Panc1 (cell line): Measurements from ENCODE around the gene ACER3. TPM values are rescaled to one million over a fixed set of nuclear protein-coding genes. Genes with fewer than 3 reads are reported as not detected.
A peak's percentile ranks its signal among the peaks of the same experiment; 100 is the strongest.

Experiments used
- ATAC-seq: fragments of 200-7000 bp; cut with Tn5 transposase; 2 replicates; pipeline ENCODE4 v1.9.1; 2020; ENCODE audit warnings: mild to moderate bottlenecking, moderate library complexity
- BruUV-seq: library from RNA; stranded (reverse); fragments of 400-500 nt; replicated peaks from 2 replicates; lab custom pipeline; 2021; lab: Mats Ljungman, UMichigan
- CTCF ChIA-PET: fragments of 300-600 bp; sonication (Branson Sonifier 250); formaldehyde crosslinking; loops from one replicate; lab custom pipeline; 2022; ENCODE audit warnings: antibody characterized with exemption; lab: Charles Lee
- POLR2A ChIA-PET: fragments of 300-600 bp; sonication (Branson Sonifier 250); formaldehyde crosslinking; loops from one replicate; lab custom pipeline; 2022; ENCODE audit warnings: antibody characterized with exemption; lab: Charles Lee
- DNase-seq: peaks from one replicate; pipeline ENCODE4 v3.0.0-alpha.2; 2010; ENCODE audit warnings: low read depth, low spot score
- H3K27ac ChIP-seq: 2 replicates; pipeline ENCODE4 v1.5.1; 2011; ENCODE audit warnings: mild to moderate bottlenecking, low read length, inconsistent platforms
- H3K27me3 ChIP-seq: fragments of 200-500 bp; sonication (Bioruptor generic); 2 replicates; pipeline ENCODE4 v1.6.0; 2014; ENCODE audit warnings: low read length, inconsistent platforms; ENCODE audit not compliant: control insufficient read depth, insufficient read depth
- H3K36me3 ChIP-seq: fragments of 200-500 bp; sonication (Bioruptor generic); 2 replicates; pipeline ENCODE4 v1.5.1; 2014; ENCODE audit warnings: inconsistent platforms, mild to moderate bottlenecking, low read length, moderate library complexity; ENCODE audit not compliant: control insufficient read depth, insufficient read depth
- H3K4me1 ChIP-seq: 2 replicates; pipeline ENCODE4 v1.5.1; 2011; ENCODE audit warnings: inconsistent platforms, mild to moderate bottlenecking, low read length, moderate library complexity; ENCODE audit not compliant: control insufficient read depth, insufficient read depth
- H3K4me3 ChIP-seq, 2 experiments: 2 replicates each; pipeline ENCODE4 v1.5.1; 2011 to 2012; ENCODE audit warnings: low read depth in 2 of 2, low read length in 2 of 2, mild to moderate bottlenecking in 2 of 2, inconsistent platforms in 1 of 2, moderate library complexity in 1 of 2
- H3K9me3 ChIP-seq: fragments of 200-500 bp; sonication (Bioruptor generic); 2 replicates; pipeline ENCODE4 v1.5.1; 2014; ENCODE audit warnings: low read depth, mild to moderate bottlenecking, inconsistent platforms, low read length, moderate library complexity; ENCODE audit not compliant: control insufficient read depth, insufficient read depth
- CTCF ChIP-seq: fragments of 450-650 bp; IDR thresholded peaks from 2 replicates; pipeline ENCODE4 v1.5.1; 2017; ENCODE audit warnings: mild to moderate bottlenecking
- POLR2AphosphoS5 ChIP-seq: IDR thresholded peaks from 2 replicates; pipeline ENCODE4 v1.6.1; 2012; ENCODE audit warnings: mild to moderate bottlenecking, low read depth, low read length, moderate library complexity
- REST ChIP-seq, 2 experiments: IDR thresholded peaks; 2 replicates each; pipeline ENCODE4 v1.6.1; 2011 to 2012; ENCODE audit warnings: low read depth in 2 of 2, control low read depth in 1 of 2, low read length in 1 of 2, mild to moderate bottlenecking in 1 of 2, moderate library complexity in 1 of 2; ENCODE audit not compliant: insufficient read depth in 1 of 2
- SIN3A ChIP-seq: IDR thresholded peaks from 2 replicates; pipeline ENCODE4 v1.6.1; 2012; ENCODE audit warnings: low read depth, mild to moderate bottlenecking, low read length, moderate library complexity, borderline replicate concordance; ENCODE audit not compliant: insufficient read depth
- TCF7L2 ChIP-seq: IDR thresholded peaks from 2 replicates; pipeline ENCODE4 v1.6.1; 2011; ENCODE audit warnings: mild to moderate bottlenecking, low read depth, low read length, inconsistent platforms
- in situ Hi-C: cut with HindIII; loops from 2 replicates; pipeline ENCODE4 v1.10.0; 2016; ENCODE audit warnings: low sequenced_read_pairs, low pct_unique_long_range_greater_than_20kb
- intact Hi-C: fragments of 100-400 bp; cut with micrococcal nuclease; formaldehyde crosslinking; loops from one replicate; pipeline ENCODE4 v1.10.0; 2022; ENCODE audit not compliant: unreplicated experiment
- total RNA-seq: library from RNA; stranded (reverse); gene quantifications from one replicate; pipeline ENCODE4 v1.2.1, GENCODE V29; 2021; ENCODE audit not compliant: unreplicated experiment

Gene ACER3
- total RNA-seq, 1 experiment from 2014 or later = 41.8 TPM

GRCh38 chr11:76890329-76890728 is 29.6 kb downstream of the ACER3 start:
- peaks cover 10% of the 10 kb centered on the region for H3K4me1 ChIP-seq
- H3K4me3 ChIP-seq = no peak overlapping the region
- DNase-seq = no peak
- TF ChIP-seq CTCF = no peak
- no peak for TF ChIP-seq TCF7L2
- TF ChIP-seq REST (IDR thresholded peaks at IDR 0.05; ENCODE audit: insufficient read depth in 1 of 2, low read depth in 2 of 2, low read length in 1 of 2) = no peak
- TF ChIP-seq POLR2AphosphoS5 = no peak
- no peak for TF ChIP-seq SIN3A
- ATAC-seq = no peak
- in situ Hi-C loops = no loop called here
- intact Hi-C loops = no loop called here
- H3K27me3 ChIP-seq = no peaks in the 10 kb centered on the region
- H3K36me3 ChIP-seq = no peaks in the 10 kb centered on the region
- no peaks in the 10 kb centered on the region for H3K9me3 ChIP-seq
- CTCF ChIA-PET = no interaction called here
- no peak overlapping the region for H3K27ac ChIP-seq
- BruUV-seq = no TSS peak
- POLR2A ChIA-PET = interaction anchor here (0.6 kb wide), 1 partner anchor 140 kb away, joined by 3 read pairs; no protein-coding TSS in a partner anchor

- Histone ChIP-seq H3K4me3 (no peak overlapping the region), H3K36me3 (no peaks in the 10 kb centered on the region), H3K4me1 (peaks cover 10% of the 10 kb centered on the region), H3K9me3 (no peaks in the 10 kb centered on the region), H3K27ac (0 out of 2 replicates have a peak overlapping the region, but pooled peaks have one; percentile 2), H3K27me3 (no peaks in the 10 kb centered on the region)
- in situ Hi-C loops (no loop called here), intact Hi-C loops (no loop called here)
- BruUV-seq = no TSS peak
- CTCF ChIA-PET = interaction anchor here (1.0 kb wide), 1 partner anchor 28 kb away, joined by 3 read pairs; no protein-coding TSS in a partner anchor
- DNase-seq (no peak), ATAC-seq (no peak)
- TF ChIP-seq TCF7L2 (no peak), REST (IDR thresholded peaks at IDR 0.05; ENCODE audit: insufficient read depth in 1 of 2, low read depth in 2 of 2, low read length in 1 of 2) (no peak), SIN3A (no peak), POLR2AphosphoS5 (no peak), CTCF (no peak)
- POLR2A ChIA-PET = no interaction called here
These were observed 30.6 kb downstream of the ACER3 start for GRCh38 chr11:76891285-76891684.
